NT2/D1 (cell line): Measurements from ENCODE around the gene MSANTD7.

Experiments used
- SUZ12 ChIP-seq: IDR thresholded peaks from 2 replicates; pipeline ENCODE4 v1.6.1; 2011; ENCODE audit not compliant: insufficient read length, insufficient read depth; ENCODE audit errors: extremely low read depth
- YY1 ChIP-seq: IDR thresholded peaks from 2 replicates; pipeline ENCODE4 v1.6.1; 2011; ENCODE audit not compliant: insufficient read length, insufficient read depth
- ZNF274 ChIP-seq: IDR thresholded peaks from 2 replicates; pipeline ENCODE4 v1.6.1; 2011; ENCODE audit warnings: mild to moderate bottlenecking, low read depth, low read length

DNA sequence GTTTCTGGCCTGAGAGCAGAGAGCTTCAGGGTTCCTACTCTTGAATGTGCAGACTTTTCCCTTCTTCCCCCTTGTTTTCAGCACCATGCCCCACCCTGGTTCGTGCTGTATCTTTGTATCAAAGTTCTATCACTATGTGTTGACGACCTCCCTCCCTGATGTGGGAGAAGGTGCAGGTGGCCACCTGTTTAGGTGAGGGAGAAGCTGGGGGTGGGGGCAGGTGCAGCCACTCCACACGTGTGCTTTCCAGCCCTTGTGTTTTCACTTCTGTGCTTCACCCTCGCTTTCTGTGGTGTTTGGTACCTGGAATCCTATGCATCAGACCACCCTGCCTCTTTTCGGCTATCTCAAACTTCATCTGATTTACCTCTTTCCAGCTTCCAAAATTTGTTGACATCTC lies 20.9 kb downstream of the MSANTD7 start:
- TF ChIP-seq YY1, result no peak
- no peak for TF ChIP-seq ZNF274
- no peak for TF ChIP-seq SUZ12
